GM12875 (cell line): ENCODE data around the gene SLC8A1.

ENCODE experiments used
- H3K4me3 ChIP-seq: one replicate; pipeline ENCODE4 v1.5.1; 2011; ENCODE audit warnings: low read depth, low read length, control low read depth
- TF ChIP-seq, protein P1 (sequence below): IDR thresholded peaks from 2 replicates; pipeline ENCODE4 v1.5.1; 2011; ENCODE audit warnings: low read depth, mild to moderate bottlenecking, control low read depth, inconsistent platforms, low read length, moderate library complexity, borderline replicate concordance; ENCODE audit not compliant: insufficient read depth

The SLC8A1 gene

GRCh38 chr2:40120957-40121356 is 330.9 kb downstream of the SLC8A1 start:
- TF ChIP-seq, protein P1, sequence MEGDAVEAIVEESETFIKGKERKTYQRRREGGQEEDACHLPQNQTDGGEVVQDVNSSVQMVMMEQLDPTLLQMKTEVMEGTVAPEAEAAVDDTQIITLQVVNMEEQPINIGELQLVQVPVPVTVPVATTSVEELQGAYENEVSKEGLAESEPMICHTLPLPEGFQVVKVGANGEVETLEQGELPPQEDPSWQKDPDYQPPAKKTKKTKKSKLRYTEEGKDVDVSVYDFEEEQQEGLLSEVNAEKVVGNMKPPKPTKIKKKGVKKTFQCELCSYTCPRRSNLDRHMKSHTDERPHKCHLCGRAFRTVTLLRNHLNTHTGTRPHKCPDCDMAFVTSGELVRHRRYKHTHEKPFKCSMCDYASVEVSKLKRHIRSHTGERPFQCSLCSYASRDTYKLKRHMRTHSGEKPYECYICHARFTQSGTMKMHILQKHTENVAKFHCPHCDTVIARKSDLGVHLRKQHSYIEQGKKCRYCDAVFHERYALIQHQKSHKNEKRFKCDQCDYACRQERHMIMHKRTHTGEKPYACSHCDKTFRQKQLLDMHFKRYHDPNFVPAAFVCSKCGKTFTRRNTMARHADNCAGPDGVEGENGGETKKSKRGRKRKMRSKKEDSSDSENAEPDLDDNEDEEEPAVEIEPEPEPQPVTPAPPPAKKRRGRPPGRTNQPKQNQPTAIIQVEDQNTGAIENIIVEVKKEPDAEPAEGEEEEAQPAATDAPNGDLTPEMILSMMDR = no peak
- no peak overlapping the region for H3K4me3 ChIP-seq

GRCh38 chr2:40120026-40120425 is 331.9 kb downstream of the SLC8A1 start:
- TF ChIP-seq, protein P1 = no peak
- H3K4me3 ChIP-seq = no peak overlapping the region

GRCh38 chr2:40118622-40119021 is 333.3 kb downstream of the SLC8A1 start:
- no peak overlapping the region for H3K4me3 ChIP-seq
- TF ChIP-seq, protein P1 = no peak

DNA sequence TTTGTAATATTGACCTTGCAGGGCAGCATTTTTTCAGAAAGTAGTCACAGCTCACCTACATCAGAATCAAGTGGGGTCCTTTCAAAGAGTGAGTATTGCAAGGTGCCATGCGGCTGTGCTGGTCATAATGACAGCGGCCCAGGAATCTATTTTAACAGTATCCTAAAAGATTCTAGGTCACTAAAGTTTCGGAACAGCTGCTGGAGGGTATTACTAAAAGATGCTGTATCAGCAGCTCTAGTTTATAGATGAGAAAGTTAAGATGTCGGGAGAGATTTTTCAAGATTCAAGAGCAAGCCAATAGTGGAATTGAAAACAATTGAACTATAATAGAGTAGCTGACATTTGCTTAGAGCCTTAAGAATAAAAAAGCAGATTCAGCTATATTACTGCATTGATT is 336.0 kb downstream of the SLC8A1 start:
- no peak overlapping the region for H3K4me3 ChIP-seq
- TF ChIP-seq, protein P1 = no peak

DNA sequence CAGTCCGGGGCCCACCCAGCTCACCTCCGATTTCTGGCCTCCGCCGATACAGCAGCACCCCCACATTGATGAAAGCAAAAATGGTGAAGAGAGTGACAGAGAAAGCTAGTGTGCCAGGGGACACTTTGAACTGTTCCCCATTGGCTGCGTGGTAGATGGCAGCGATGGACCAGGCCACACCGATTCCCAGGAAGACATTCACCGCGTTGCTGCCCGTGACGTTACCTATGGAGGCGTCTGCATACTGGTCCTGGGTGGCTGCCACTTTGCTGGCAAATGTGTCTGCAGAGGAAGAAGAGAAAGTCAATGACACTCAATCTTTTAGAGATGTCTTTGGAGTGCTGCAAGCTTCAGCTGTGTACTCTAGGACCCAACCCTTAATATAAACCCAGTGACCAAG is 336.5 kb downstream of the SLC8A1 start:
- H3K4me3 ChIP-seq = no peak overlapping the region
- TF ChIP-seq, protein P1 = no peak

DNA sequence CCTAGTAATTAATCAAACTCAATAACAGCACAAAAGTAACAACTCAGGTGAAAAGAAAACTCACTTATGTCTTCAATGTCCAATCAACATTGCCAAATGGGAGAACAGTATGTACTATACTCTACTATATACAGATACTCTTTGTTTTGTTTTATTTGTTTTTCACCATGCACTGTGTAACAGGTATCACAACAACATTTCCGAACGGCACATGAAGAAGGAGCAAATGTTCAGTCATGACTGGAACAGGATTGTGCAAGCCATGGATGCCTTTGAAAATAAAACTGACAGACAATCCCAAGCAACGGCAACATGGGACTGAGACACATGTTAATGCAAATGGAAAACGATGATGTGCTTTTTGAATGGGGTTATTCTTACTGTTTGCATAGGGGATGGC is 337.9 kb downstream of the SLC8A1 start:
- TF ChIP-seq, protein P1 = no peak

DNA sequence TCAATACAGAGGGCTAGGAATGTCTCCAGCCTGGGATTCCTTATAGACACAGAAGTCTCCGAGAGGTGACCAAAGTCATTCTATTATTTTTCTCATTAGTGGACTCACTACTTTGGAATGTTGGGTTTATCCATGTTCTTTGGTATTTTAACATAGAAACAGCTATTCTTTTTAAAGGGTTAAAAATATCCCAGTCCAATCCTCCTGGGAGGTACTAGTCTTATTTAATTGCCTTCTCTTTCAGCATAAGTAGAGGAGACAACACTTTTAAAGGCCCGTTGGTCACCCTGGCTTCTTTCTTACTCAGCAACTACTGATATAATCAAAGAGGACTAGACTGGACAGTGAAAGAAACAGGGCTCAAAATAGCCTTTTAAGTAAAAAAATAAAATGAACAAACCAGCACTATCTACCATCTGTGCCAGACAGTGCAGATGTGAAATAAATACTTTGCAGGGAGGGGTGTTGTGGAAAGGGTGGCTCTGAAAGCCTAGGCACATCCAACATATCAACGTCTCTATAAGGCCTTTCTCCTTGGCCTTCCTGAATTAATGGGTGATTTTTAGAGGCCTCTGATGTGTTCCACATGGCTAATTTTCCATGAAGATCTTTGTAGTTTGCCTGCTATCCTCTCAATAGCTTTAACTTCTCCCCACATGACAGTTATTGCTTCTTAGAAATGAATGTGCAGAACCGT is 338.5 kb downstream of the SLC8A1 start:
- no peak overlapping the region for H3K4me3 ChIP-seq
- TF ChIP-seq, protein P1 = no peak

More for the DNA sequence above, 337.9 kb downstream of the SLC8A1 start:
- H3K4me3 ChIP-seq = no peak overlapping the region
